Measurements from ENCODE around the gene SOX5.

The SOX5 gene

GRCh38 chr12:23596568-23596967 lies 352.9 kb downstream of the SOX5 start:
- DNase-seq (ENCODE audit: low read depth): no peak

- DNase-seq (ENCODE audit: low read depth): no peak
Measured at GRCh38 chr12:23587833-23588559, 361.5 kb downstream of the SOX5 start.

- DNase-seq (ENCODE audit: low read depth): no peak
Measured at GRCh38 chr12:23585782-23586163, 363.7 kb downstream of the SOX5 start.

GRCh38 chr12:23585156-23585781 lies 364.2 kb downstream of the SOX5 start:
- no peak for DNase-seq (ENCODE audit: low read depth)

- DNase-seq (ENCODE audit: low read depth): no peak
Measured at GRCh38 chr12:23581913-23582312, 367.6 kb downstream of the SOX5 start.

GRCh38 chr12:23579257-23579656 lies 370.2 kb downstream of the SOX5 start:
- DNase-seq (ENCODE audit: low read depth): no peak

- DNase-seq (ENCODE audit: low read depth): no peak
Measured at GRCh38 chr12:23576372-23576771, 373.1 kb downstream of the SOX5 start.

GRCh38 chr12:23569356-23569755 lies 380.1 kb downstream of the SOX5 start:
- no peak for DNase-seq (ENCODE audit: low read depth)

GRCh38 chr12:23566133-23566532 lies 383.3 kb downstream of the SOX5 start:
- no peak for DNase-seq (ENCODE audit: low read depth)

- no peak for DNase-seq (ENCODE audit: low read depth)
Measured at GRCh38 chr12:23564451-23565152, 384.9 kb downstream of the SOX5 start.

- no peak for DNase-seq (ENCODE audit: low read depth)
Measured at GRCh38 chr12:23561364-23562345, 387.8 kb downstream of the SOX5 start.

- DNase-seq (ENCODE audit: low read depth): no peak
Measured at GRCh38 chr12:23560611-23561010, 388.9 kb downstream of the SOX5 start.

- no peak for DNase-seq (ENCODE audit: low read depth)
Measured at GRCh38 chr12:23559268-23559753, 390.2 kb downstream of the SOX5 start.

- no peak for DNase-seq (ENCODE audit: low read depth)
Measured at GRCh38 chr12:23556661-23557060, 392.8 kb downstream of the SOX5 start.

GRCh38 chr12:23555825-23556207 lies 393.7 kb downstream of the SOX5 start:
- no peak for DNase-seq (ENCODE audit: low read depth)

GRCh38 chr12:23555180-23555824 lies 394.2 kb downstream of the SOX5 start:
- no peak for DNase-seq (ENCODE audit: low read depth)

GRCh38 chr12:23552417-23552816 lies 397.1 kb downstream of the SOX5 start:
- no peak for DNase-seq (ENCODE audit: low read depth)

- no peak for DNase-seq (ENCODE audit: low read depth)
Measured at GRCh38 chr12:23550753-23551152, 398.7 kb downstream of the SOX5 start.

GRCh38 chr12:23548742-23549141 lies 400.7 kb downstream of the SOX5 start:
- no peak for DNase-seq (ENCODE audit: low read depth)

- no peak for DNase-seq (ENCODE audit: low read depth)
Measured at GRCh38 chr12:23546756-23547155, 402.7 kb downstream of the SOX5 start.

- DNase-seq (ENCODE audit: low read depth): no peak
Measured at GRCh38 chr12:23543767-23544166, 405.7 kb downstream of the SOX5 start.

All from activated T-helper 1 cell treated with Interleukin-2 at 50 U/mL for 16 hours (primary cell).